Fibroblast of upper back skin (primary cell): Measurements from ENCODE around the gene UBE2K.
"Not testable (repeated sequence)": the region's sequence is repeated elsewhere in the genome, so short reads cannot be mapped to it uniquely, and the experiment has no call there.

Experiments
- DNase-seq: peaks from one replicate; pipeline ENCODE4 v3.0.0-alpha.2; 2013

UBE2K gene

DNA sequence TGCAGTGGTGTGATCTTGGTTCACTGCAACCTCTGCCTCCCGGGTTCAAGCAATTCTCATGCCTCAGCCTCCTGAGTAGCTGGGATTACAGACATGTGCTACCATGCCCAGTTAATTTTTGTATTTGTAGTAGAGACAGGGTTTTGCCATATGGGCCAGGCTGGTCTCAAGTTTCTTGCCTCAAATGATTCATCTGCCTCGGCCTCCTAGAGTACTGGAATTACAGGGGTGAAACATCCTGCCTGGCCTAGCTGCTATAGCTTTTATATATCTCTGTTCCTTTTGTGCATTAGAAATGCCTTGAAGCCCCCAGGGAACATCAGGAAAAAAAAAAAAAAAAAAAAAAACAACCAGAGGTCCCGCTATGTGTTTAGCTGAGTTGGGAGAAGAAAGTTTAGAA, 34.8 kb downstream of the UBE2K start:
- DNase-seq: peak; percentile 88

DNA sequence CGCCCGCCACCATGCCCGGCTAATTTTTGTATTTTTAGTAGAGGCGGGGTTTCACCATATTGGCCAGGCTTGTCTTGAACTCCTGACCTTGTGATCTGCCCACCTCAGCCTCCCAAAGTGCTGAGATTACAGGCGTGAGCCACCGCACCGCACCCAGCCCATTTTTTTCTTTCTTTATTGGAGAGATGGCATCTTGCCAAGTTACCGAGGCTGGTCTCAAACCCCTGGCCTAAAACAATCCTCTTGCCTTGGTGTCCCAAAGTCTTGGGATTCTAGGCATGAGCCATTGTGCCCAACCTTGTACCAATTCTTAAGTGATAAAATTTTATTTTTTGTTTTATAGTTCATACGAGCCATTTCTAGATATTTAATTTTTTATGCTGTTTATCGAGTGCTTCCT, 41.7 kb downstream of the UBE2K start:
- not testable (repeated sequence) for DNase-seq

DNA sequence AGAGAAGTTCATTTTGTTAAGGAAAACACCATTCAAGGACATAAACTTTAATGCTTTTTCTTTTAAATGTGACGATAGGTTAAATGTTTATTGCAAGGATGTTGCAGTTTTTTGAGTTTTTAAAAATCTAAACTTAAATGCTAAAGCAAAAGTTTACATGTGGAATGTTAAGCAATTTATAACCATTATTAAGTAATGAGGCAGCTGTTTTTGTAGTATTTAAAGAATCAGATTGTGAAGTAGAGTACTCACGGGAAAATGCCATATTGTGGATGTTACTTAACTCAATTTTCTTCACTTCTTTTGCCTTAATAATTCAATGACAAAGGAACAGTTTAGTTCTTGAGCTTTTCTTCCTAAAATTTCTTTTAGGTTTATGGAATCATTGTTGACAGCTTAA, 43.5 kb downstream of the UBE2K start:
- no peak for DNase-seq

DNA sequence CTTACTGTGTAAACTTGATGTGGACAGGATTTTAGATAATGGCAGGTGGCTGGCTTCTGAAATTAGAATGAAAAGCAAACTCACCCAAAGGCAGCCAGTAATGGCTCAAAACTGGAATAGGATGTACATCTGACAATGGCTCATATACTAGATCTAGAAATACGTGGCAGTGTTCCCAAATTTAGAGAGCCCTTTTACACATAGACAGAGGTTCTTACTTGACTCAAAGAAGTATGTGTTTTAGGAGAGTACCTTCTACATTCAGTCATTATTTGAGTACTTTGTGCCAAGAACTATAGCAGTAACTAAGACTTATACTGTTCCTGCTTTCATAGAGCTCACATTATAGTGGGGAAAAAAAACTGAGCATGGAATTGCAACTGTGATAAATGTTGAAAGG, 48.0 kb downstream of the UBE2K start:
- no peak for DNase-seq

DNA sequence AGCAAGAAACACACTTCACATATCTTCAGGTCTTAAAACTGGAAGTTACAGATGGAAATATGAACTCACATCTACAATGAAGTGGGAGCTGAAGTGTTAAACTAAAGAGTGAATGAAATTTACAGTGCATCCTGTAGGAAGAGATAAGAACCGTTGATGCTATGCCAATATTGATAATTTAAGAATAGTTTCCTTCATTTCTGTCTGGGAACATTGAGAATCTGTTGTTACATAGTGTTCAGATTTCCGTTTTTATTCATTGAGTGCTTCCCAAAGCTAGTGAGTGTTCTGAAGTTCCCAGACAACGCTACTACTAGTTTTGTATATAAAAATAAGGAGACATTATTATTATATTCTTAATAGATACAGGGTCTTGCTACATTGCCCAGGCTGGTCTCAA, 52.3 kb downstream of the UBE2K start:
- no peak for DNase-seq

DNA sequence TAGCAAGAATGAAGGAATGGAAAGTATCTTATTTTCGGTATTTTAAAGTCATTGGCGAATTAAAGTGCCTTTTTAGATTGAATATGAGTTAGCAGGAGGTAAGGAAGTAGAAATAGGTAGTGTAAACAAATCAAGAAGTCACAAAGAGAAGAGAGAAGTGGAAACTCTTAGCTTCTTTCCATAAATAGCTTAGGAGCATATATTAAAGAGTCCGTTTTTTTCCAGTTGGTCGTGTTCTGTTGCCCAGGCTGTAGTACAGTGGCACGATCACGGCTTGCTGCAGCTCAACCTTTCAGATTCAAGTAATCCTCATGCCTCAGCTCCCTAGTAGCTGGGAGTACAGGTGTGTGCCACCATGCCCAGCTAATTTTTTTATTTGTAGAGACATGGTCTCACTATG, 56.4 kb downstream of the UBE2K start:
- no peak for DNase-seq

DNA sequence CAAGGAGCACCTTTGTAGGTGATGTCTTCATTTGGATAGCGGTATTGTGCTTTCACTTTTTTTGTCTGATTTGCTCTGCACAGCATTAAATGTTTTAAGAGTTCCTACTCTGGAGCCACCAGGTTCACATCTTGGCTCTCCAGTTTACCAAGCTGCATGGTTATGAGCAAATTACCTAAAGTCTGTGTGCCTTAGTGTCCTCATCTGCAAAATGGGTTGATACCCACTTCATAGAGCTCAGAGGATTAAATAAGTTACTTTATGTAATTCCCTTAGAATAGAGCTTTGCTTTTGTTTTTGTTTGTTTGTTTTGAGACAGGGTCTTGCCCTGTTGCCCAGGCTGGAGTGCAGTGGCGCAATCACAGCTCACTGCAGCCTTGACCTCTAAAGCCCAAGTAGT, 58.2 kb downstream of the UBE2K start:
- no peak for DNase-seq

DNA sequence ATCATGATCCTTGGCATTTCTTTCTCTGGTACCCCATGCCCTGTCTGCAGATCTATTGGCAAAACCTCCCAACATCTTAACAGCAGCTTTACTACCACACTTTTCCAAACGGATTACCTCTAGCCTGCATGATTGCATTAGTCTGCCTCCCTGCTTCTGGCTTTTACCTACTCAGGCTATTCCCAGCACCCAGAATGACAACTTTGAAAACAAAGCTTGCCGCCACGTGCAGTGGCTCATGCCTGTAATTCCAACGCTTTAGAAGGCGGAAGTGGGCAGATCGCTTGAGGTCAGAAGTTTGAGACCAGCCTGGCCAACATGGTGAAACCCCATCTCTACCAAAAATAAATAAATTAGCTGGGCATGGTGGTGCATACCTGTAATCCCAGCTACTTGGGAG, 60.2 kb downstream of the UBE2K start:
- no peak for DNase-seq

DNA sequence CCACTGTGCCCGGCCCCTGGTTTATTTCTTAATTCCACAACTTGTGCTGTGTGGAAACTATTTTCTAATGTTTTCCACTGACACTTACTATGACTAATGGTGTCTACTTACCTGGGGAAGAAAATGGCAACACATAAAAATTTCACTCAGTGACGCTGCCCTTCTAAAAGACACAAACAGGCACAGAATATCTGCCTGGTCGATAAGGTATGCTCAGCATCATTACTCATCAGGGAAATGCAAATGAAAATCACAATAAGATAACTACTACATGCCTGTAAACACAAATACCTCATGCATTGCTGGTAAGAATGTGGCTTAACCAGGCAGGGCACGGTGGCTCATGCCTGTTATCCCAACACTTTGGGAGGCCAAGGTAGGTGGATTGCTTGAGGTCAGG, 61.6 kb downstream of the UBE2K start:
- no peak for DNase-seq

DNA sequence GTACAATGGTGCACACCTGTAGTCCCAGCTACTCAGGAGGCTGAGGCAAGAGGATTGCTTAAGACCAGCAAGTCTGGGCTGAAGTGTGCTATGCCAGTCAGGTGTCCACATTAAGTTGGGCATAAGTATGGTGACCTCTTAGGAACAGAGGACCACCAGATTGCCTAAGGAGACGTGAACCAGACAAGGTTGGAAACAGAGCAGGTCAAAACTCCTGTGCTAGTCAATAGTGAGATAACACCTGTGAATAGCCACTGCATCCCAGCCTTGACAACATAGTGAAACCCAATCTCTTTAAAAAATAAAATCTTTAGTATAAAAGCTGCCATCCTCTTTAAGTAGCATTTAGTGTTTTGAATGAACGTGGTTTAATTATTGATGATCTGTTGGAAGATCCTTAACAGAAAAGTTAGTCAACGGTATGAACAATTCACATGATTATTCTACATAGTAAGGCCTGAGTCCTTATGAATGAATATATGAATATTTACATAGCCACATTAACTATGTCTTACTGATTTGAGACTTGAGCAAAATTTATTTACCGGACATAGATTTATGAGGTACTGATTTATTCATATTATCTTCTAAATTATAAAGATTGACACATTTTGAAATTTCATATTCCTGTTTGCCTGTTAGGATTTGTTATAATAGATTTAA, 63.2 kb downstream of the UBE2K start:
- DNase-seq: no peak

DNA sequence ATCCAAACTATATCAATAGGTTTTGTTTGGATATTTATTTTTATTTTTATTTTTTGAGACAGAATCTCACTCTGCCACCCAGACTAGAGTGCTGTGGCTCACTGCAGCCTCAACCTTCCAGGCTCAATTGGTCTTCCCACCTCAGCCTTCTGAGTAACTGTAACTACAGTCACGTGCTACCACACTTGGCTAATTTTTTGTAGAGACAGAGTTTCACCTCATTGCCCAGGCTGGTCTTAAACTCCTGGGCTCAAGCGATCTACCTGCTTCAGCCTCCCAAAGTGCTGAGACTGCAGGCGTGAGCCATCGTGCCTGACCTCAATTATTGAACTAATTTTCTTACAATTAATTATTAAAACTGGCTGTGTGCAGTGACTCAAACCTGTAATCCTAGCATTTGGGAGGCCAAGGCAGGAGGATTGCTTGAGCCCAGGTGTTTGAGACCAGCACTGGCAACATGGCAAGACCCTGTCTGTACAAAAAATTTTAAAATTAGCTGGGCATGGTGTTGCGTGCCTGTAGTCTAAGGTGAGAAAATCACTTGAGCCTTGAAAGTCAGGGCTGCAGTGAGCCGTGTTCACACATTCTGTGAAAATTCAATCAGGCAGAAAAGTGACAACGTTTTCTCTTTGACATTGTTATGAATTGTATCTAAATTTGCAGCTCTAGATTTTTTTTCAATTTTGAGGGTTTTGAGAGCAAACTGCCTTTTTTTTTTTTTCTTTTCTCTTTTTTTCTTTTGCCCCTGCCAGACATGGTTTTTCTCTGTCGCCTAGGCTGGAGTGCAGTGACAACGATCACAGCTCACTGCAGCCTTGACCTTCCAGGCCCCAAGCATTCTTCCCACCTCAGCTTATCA, 66.0 kb downstream of the UBE2K start:
- no peak for DNase-seq

DNA sequence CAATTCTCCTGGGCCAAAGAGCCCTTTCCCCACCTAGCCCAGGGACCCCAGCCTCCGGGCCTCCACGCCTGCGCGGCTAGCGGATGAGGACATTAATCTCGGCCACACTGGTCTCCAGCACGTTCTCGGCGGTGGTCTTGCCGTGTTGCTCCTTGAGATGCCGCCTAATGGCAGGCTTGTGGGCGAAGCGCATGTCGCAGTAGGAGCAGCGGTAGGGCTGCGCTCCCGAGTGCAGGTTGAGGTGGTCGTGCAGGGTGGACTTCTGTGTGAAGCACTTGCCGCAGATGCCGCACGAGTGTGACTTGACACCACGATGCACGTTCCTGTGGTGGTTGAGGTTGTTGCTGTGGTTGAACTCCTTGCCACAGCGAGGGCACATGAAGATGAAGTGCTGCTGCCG, 72.1 kb downstream of the UBE2K start:
- DNase-seq: no peak

DNA sequence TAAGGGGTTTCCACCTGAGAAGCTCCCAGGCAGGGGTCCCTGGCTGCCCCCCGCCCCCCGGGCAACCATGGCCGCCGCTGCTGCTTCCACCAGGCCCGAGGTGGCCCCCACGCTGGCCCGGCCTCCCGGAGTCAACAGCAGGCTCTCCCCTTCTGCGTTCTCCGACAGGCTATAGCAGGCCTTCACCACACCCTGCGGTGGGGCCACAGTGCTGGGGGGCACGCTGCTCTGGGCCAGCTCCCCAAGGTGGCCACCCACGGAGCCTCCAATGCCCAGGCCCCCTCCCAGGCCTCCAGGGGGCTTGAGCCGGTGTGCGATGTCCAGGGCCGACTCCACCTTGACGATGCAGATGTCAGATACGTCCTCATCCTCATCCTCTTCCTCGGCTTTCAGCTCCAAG, 72.5 kb downstream of the UBE2K start:
- DNase-seq: no peak

DNA sequence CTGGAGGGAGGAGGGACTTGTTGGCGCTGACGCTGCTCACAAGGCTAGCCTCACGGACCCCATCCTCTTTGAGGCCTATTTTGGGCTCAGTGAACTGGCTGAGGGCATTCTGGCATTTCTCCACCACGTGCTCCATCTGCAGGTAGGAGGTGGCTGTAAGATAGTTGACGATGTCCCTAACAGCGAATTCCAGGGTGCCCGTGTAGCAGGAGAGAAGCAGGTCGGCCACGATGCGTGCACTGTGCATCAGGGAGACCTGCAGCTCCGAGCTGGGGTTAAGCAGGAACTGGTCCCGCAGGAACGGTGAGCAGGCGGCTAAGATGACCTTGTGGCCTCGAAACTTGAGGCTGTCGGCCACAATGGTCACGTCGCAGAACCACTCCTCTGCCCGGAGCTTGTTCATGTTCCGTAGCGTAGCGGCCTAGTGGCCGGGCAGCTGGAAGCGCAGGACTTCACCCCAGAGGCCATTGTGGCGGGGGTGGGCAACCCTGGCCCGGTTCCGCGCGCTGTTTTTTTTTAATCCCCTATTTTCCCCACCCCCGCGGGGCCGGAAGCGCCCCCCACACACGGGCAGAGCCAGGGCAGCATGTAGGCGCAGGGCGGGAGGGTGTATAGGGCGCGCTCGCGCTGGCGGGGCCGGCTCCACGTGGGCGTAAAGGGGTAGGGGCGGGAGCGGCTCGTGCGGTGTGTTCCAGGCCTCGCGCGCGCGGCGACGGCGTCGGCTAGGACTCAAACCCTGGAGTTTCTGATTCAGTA, 73.2 kb downstream of the UBE2K start:
- no peak for DNase-seq

DNA sequence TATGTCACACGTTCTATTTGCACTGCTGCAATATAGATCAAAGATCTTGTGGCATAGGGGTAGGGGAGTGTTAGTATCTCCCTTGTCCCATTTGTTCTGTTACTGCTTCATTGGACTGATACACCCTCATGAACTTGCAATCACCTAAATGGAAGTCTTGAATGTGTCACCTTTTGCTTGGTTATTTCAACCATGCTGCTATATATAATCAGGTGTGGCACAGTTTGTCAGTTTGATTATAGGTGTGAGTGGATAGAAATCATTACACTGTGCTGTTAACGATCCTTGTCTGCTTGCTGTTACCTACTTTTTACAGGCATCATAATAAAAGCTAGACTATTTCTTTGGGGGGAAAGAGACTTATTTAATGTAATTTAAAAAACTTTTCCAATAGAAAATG, 84.1 kb downstream of the UBE2K start:
- DNase-seq: not testable (repeated sequence)

DNA sequence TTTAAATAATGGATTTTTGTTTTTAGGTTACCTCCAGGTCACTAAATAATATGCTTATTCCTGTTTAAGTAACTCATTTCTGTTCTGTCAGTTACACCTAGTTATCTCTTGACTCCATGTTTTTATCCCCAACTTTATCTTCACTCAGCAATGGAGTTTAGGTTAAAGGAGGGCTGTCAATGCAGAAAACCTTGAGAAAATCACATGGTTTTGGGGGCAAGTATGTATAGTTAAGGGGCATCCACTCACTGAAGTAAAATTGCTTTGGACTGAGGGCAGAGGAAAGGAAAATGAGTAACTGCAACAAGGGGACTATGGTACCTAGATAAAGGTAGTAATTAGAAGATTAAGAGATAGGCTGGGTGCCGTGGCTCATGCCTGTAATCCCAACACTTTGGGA, 87.1 kb downstream of the UBE2K start:
- DNase-seq: no peak

DNA sequence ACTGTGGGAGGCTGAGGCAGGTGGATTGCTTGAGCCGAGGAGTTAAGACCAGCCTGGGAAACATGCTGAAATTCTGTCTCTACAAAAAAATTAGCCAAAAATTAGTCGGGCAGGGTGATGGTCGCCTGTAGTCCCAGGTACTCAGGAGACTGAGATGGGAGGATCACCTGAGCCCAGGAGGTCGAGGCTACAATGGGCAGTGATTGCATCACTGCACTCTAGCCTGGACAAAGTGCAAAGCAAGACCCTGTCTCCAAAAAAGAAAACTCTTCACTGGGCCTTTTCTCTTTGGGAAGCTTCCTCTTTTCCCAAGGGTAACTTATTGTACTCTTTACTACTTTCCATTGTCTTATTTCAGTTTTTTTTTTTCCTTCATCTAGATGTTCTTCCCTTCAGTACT, 88.9 kb downstream of the UBE2K start:
- DNase-seq: no peak

DNA sequence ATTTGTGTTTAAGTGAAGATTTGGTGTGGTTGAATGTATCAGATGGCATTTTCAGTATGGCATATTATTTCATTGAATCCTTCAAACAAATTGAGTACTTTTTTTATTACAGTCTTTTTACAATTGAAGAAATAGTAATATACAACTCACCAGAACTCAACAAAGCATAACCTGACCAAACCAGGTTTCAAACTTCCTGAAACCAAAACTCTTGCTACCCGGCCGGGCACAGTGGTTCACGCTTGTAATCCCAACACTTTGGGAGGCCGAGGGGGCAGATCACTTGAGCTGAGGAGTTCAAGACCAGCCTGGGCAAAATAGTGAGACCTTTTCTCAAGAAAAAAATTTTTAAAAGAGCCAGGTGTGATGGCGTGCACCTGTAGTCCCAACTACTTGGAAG, 94.2 kb downstream of the UBE2K start:
- DNase-seq: no peak

DNA sequence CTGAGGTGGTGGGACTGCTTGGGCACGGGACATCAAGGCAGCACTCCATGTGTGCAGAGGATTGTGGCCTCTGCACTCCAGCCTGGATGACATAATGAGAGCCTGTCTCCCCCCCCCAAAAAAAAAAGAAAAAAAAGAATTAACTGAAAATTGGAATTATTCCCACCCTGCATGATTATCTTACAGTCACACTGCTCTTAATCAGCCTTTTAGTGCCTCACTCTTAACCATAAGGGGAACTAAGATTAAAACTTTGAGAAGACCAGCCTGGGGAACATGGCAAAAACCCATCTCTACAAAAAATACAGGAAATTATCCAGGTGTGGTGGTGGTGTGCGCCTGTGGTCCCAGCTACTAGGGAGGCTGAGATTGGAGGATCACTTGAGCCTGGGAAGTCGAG, 94.6 kb downstream of the UBE2K start:
- DNase-seq: no peak

DNA sequence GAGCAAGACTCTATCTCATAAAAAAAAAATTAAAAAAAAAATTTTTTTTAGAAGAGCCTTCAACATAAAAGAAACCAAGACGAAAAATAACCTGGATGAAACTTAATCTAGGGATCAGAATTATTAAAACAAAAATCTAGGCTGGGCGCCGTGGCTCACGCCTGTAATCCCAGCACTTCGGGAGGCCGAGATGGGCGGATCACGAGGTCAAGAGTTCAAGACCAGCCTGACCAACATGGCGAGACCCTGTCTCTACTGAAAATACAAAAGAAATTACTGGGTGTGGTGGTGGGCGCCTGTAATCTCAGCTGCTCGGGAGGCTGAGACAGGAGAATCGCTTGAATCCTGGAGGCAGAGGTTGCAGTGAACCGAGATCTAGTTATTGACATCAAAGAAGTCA, 95.0 kb downstream of the UBE2K start:
- not testable (repeated sequence) for DNase-seq

DNA sequence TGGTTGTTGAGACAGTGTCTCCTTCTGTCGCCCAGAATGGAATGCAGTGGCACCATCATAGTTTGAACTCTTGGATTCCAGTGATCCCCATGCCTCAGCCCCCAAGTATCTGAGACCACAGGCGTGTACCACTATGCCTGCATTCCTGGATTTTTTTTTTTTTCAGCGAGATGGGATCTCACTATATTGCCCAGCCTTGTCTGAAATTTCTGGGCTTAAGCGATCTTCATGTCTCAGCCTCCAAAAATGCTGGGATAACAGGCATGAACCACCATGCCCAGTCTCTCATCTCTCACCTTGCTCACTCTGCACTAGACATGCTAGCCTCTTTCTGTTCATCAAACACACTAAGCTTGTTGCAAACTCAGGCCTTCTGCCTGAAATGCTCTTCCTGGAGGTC, 104.1 kb downstream of the UBE2K start:
- DNase-seq: peak; percentile 11

DNA sequence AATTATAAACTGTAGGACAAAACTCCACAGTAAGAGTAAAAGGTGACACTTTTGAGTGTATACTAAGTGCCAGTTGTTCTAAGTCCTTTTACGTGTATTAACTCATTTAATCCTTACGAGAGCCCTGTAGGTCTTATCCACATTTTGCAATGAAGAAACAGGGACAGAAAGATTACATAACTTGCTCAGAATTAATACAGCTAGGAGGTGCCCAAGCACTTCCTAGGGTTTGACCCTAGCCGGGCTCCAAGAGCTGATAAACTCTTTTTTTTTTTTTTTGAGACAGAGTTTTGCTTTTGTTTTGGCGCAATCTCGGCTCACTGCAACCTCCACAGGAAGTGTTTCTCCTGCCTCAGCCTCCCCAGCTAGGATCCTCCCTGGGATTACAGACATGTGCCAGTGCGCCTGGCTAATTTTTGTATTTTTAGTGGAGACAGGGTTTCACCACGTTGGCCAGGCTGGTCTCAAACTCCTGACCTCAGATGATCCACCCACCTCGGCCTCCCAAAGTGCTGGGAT, 110.4 kb downstream of the UBE2K start:
- no peak for DNase-seq

DNA sequence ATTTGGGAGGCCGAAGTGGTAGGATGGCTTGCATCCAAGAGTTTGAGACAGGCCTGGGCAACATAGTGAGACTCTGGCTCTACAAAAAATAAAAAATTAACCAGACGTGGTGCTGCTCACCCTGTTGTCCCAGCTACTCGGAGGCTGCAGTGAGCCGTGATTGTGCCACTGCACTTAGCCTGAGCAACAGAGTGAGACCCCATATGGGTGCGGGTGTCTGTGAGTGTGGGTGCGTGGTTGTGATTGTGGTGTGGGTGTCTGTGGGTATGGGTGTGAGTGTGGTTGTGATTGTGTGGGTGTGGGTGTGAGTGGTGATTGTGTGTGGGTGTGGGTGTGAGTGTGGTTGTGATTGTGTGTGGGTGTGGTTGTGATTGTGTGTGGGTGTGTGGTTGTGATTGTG, 114.6 kb downstream of the UBE2K start:
- no peak for DNase-seq

DNA sequence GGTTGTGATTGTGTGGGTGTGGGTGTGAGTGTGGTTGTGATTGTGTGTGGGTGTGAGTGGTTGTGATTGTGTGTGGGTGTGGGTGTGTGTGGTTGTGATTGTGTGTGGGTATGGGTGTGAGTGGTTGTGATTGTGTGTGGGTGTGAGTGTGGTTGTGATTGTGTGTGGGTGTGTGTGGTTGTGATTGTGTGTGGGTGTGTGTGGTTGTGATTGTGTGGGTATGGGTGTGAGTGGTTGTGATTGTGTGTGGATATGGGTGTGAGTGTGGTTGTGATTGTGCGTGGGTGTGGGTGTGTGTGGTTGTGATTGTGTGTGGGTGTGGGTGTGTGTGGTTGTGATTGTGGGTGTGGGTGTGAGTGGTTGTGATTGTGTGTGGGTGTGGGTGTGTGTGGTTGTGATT, 115.1 kb downstream of the UBE2K start:
- DNase-seq: not testable (repeated sequence)
